Heart left ventricle (tissue), 16 donors: ENCODE measurements around the gene FANCB. TPM values are rescaled to one million over a fixed set of nuclear protein-coding genes. Genes with fewer than 3 reads are reported as not detected.

Source experiments
- ATAC-seq, 4 donors: fragments of 200-7000 bp; cut with Tn5 transposase; one replicate each; pipeline ENCODE4 v1.9.1; 2020 to 2022; ENCODE audit warnings: moderate library complexity in 4 of 4, mild to moderate bottlenecking in 3 of 4, moderate number of reproducible peaks in 1 of 4
- DNase-seq, 5 donors: peaks; one replicate each; pipeline ENCODE4 v3.0.0-alpha.2; 2020
- H3K27ac ChIP-seq, 12 donors: fragments of 200-600 bp; sonication (generic) in 4 of 12; one replicate each; pipeline versions ENCODE4 v1.5.0 to v1.8.0; 2016 to 2022; ENCODE audit warnings: mild to moderate bottlenecking in 2 of 12
- H3K27me3 ChIP-seq, 9 donors: fragments of 200-600 bp; sonication (generic) in 2 of 9; one replicate each; pipeline versions ENCODE4 v1.5.1 to v1.8.0; 2016 to 2022; ENCODE audit warnings: mild to moderate bottlenecking in 3 of 9
- H3K36me3 ChIP-seq, 9 donors: fragments of 200-600 bp; sonication (generic) in 2 of 9; one replicate each; pipeline versions ENCODE4 v1.5.0 to v1.8.0; 2018 to 2022; ENCODE audit warnings: mild to moderate bottlenecking in 2 of 9
- H3K4me1 ChIP-seq, 12 donors: fragments of 200-600 bp; sonication (generic) in 4 of 12; one replicate each; pipeline versions ENCODE4 v1.5.0 to v1.8.0; 2016 to 2022; ENCODE audit warnings: mild to moderate bottlenecking in 3 of 12
- H3K4me3 ChIP-seq, 12 donors: fragments of 200-600 bp; sonication (generic) in 4 of 12; one replicate each; pipeline versions ENCODE4 v1.5.0 to v1.8.0; 2017 to 2022; ENCODE audit warnings: mild to moderate bottlenecking in 9 of 12, moderate library complexity in 4 of 12
- H3K9me3 ChIP-seq, 12 donors: fragments of 200-600 bp; sonication (generic) in 4 of 12; one replicate each; pipeline versions ENCODE4 v1.5.0 to v1.8.0; 2016 to 2022; ENCODE audit warnings: mild to moderate bottlenecking in 1 of 12
- POLR2A ChIP-seq, 2 donors: fragments of 450-650 bp; IDR thresholded peaks; one replicate each; pipeline ENCODE4 v1.6.1; 2017; ENCODE audit warnings: antibody characterized with exemption in 2 of 2, mild to moderate bottlenecking in 2 of 2, moderate library complexity in 2 of 2
- WGBS, 4 donors: extraction: QIAGEN DNeasy Blood & Tissue Kit in 2 of 4; methylation state at CpG; one replicate each; pipeline versions ENCODE4 v1.1.5 to v1.1.7; 2013 to 2018; 5-methylcytosine and 5-hydroxymethylcytosine counted together
- intact Hi-C, 10 donors: fragments of 100-400 bp; cut with DNase I; formaldehyde crosslinking; loops; one replicate each; pipeline versions ENCODE4 v1.11.1 to v1.14.2; 2022
- polyA plus RNA-seq, 2 donors: library from polyadenylated mRNA; stranded (reverse); fragments of 200-250 nt; gene quantifications; one replicate each; pipeline ENCODE4 v1.2.3, GENCODE V29; 2013
- total RNA-seq, 9 donors: library from RNA; depleted of rRNA in 2 of 9; stranded (reverse); fragments of >200 nt in 2 of 9; fragmentation: NEBNext Ultra II Directional in 3 of 9; extraction: Animal tissue kit (Norgen Biotek cat#: 25700) in 3 of 9; gene quantifications; one replicate each; pipeline versions ENCODE4 v1.1.0 to v1.2.4, GENCODE V29; 2016 to 2023
- TF ChIP-seq, protein P1 (sequence below), 12 donors: fragments of 200-600 bp; sonication (generic) in 4 of 12; IDR thresholded peaks; one replicate each; pipeline versions ENCODE4 v1.5.0 to v1.8.0; 2018 to 2022; ENCODE audit warnings: antibody characterized with exemption in 12 of 12, mild to moderate bottlenecking in 5 of 12
- donor health status: ischemic (EF 13 %, LVEDD 7.1; RV severe dilation, severe dysfunction).
- donor health status: healthy with polysubstance abuse.
- donor health status: DM: no; HTN: yes; CAD: no.
- donor health status: DM: no; HTN: no; CAD: no.
- donor health status: ischemic (EF 25% LVEDD 6.9; RV normal size, moderate dysfunction).
- donor health status: ischemic (EF 25% LVEDD 5.7; RV mildly dilated, moderate dysfunction).
- donor health status: healthy.
- donor health status: DM: yes; HTN: yes; CAD: no.
- donor health status: ischemic (EF 35%, LVEDD 5.7; RV mildly dilated, moderate dysfunction).
- donor health status: nonischemic (EF 11% LVEDD 7.7; RV severe dilation, severe dysfunction).
- donor health status: DM: yes; HTN: yes; CAD: no.
- donor health status: PGD.
- donor health status: ischemic (EF 29% LVEDD 5.4; RV normal size, mild dysfunction).
- donor health status: nonischemic (EF 23%, LVEDD 6.1; RV moderate dilation, normal function).

The FANCB gene
- total and polyA plus RNA-seq, 11 donors, result 0.11 to 1.6 (median 0.38) TPM

- intact Hi-C loops, result no loop called here
Observed at GRCh38 chrX:14801136-14801535, 71.7 kb downstream of the FANCB start.

GRCh38 chrX:14798805-14799397 lies 74.0 kb downstream of the FANCB start:
- no peaks in the 10 kb centered on the region for H3K36me3 ChIP-seq
- peaks cover 0 to 5% (median 0%) of the 10 kb centered on the region in 12 donors for H3K9me3 ChIP-seq
- no peak for ATAC-seq
- no peaks in the 10 kb centered on the region for H3K4me1 ChIP-seq
- intact Hi-C loops, result no loop called here
- H3K27me3 ChIP-seq, result no peaks in the 10 kb centered on the region
- 68 to 92% (median 76%) methylated on average over 3 of the region's 3 CpGs for WGBS, 4 donors
- TF ChIP-seq, protein P1, sequence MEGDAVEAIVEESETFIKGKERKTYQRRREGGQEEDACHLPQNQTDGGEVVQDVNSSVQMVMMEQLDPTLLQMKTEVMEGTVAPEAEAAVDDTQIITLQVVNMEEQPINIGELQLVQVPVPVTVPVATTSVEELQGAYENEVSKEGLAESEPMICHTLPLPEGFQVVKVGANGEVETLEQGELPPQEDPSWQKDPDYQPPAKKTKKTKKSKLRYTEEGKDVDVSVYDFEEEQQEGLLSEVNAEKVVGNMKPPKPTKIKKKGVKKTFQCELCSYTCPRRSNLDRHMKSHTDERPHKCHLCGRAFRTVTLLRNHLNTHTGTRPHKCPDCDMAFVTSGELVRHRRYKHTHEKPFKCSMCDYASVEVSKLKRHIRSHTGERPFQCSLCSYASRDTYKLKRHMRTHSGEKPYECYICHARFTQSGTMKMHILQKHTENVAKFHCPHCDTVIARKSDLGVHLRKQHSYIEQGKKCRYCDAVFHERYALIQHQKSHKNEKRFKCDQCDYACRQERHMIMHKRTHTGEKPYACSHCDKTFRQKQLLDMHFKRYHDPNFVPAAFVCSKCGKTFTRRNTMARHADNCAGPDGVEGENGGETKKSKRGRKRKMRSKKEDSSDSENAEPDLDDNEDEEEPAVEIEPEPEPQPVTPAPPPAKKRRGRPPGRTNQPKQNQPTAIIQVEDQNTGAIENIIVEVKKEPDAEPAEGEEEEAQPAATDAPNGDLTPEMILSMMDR (IDR thresholded peaks at IDR 0.05), result no peak
- no peak for TF ChIP-seq POLR2A (IDR thresholded peaks at IDR 0.05)
- H3K27ac ChIP-seq, result no peak overlapping the region
- DNase-seq, result no peak
- no peak overlapping the region for H3K4me3 ChIP-seq

More at GRCh38 chrX:14801136-14801535, 71.7 kb downstream of the FANCB start:
- H3K9me3 ChIP-seq, result peaks cover 0 to 5% (median 0%) of the 10 kb centered on the region in 12 donors
- no peaks in the 10 kb centered on the region for H3K4me1 ChIP-seq
- no peak overlapping the region for H3K27ac ChIP-seq
- 68 to 77% (median 69%) methylated on average over 2 of the region's 2 CpGs for WGBS, 4 donors
- no peak overlapping the region for H3K4me3 ChIP-seq
- no peaks in the 10 kb centered on the region for H3K36me3 ChIP-seq
- no peak for DNase-seq
- ATAC-seq, result no peak
- TF ChIP-seq POLR2A (IDR thresholded peaks at IDR 0.05), result no peak
- TF ChIP-seq, protein P1 (IDR thresholded peaks at IDR 0.05), result no peak
- H3K27me3 ChIP-seq, result no peaks in the 10 kb centered on the region

Other genes with a start within 250 kb of the FANCB start
- 10 to 100 TPM in 2 of 9 donors, 1 to 10 TPM in 7; 4.4 to 14.7 (median 5.5) TPM for gene MOSPD2, start 352 bp upstream of the FANCB start, total RNA-seq
- 1 to 10 TPM; 1.4 to 3.2 TPM for gene MOSPD2, start 352 bp upstream of the FANCB start, polyA plus RNA-seq